ENCODE results near the gene PLK2. TPM values are rescaled to one million over a fixed set of nuclear protein-coding genes. Genes with fewer than 3 reads are reported as not detected.

PLK2 gene
- polyA plus RNA-seq, 3 donors, result 3.4 to 17.0 (median 4.5) TPM

- Histone ChIP-seq H3K9ac (ENCODE audit: insufficient read depth, low read length, poor library complexity, severe bottlenecking) (no peak overlapping the region), H4K20me1 (ENCODE audit: insufficient read depth, low read length) (no peaks in the 10 kb centered on the region), H3K27me3 (ENCODE audit: control insufficient read depth in 2 of 2, insufficient read depth in 2 of 2, low read length in 2 of 2) (no peaks in the 10 kb centered on the region), H3K4me2 (replicated peaks; ENCODE audit: extremely low read depth, low read length, poor library complexity, severe bottlenecking) (no peak overlapping the region), H3K9me3 (replicated peaks in 1 of 2; ENCODE audit: control insufficient read depth in 1 of 2, insufficient read depth in 1 of 2, low read length in 2 of 2) (no peaks in the 10 kb centered on the region), H2AFZ (ENCODE audit: insufficient read depth, low read depth, low read length, poor library complexity, severe bottlenecking) (no peak overlapping the region), H3K4me3 (replicated peaks in 1 of 3; ENCODE audit: low read depth in 2 of 3, low read length in 3 of 3) (no peak overlapping the region), H3K4me1 (ENCODE audit: control insufficient read depth in 1 of 2, insufficient read depth in 2 of 2, low read length in 2 of 2) (peaks cover 0 to 11% of the 10 kb centered on the region in 2 donors), H3K79me2 (ENCODE audit: insufficient read depth, low read length) (no peaks in the 10 kb centered on the region), H3K27ac (ENCODE audit: low read depth in 1 of 2, low read length in 2 of 2) (no peak overlapping the region), H3K36me3 (replicated peaks in 1 of 2; ENCODE audit: control insufficient read depth in 1 of 2, insufficient read depth in 2 of 2, low read length in 2 of 2) (peaks cover 0 to 10% of the 10 kb centered on the region in 2 donors)
- H3K27ac Mint-ChIP-seq, result no peak overlapping the region
- peaks cover 7% of the 10 kb centered on the region for H3K4me1 Mint-ChIP-seq
- no peaks in the 10 kb centered on the region for H3K9me3 Mint-ChIP-seq
- no peak for DNase-seq
- TF ChIP-seq, protein P1, sequence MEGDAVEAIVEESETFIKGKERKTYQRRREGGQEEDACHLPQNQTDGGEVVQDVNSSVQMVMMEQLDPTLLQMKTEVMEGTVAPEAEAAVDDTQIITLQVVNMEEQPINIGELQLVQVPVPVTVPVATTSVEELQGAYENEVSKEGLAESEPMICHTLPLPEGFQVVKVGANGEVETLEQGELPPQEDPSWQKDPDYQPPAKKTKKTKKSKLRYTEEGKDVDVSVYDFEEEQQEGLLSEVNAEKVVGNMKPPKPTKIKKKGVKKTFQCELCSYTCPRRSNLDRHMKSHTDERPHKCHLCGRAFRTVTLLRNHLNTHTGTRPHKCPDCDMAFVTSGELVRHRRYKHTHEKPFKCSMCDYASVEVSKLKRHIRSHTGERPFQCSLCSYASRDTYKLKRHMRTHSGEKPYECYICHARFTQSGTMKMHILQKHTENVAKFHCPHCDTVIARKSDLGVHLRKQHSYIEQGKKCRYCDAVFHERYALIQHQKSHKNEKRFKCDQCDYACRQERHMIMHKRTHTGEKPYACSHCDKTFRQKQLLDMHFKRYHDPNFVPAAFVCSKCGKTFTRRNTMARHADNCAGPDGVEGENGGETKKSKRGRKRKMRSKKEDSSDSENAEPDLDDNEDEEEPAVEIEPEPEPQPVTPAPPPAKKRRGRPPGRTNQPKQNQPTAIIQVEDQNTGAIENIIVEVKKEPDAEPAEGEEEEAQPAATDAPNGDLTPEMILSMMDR (IDR thresholded peaks at IDR 0.05), result no peak
- WGBS (ENCODE audit: insufficient coverage), result 81% methylated on average over 2 of the region's 3 CpGs
- peaks cover 10 to 16% of the 10 kb centered on the region in 2 donors for H3K36me3 Mint-ChIP-seq
- no peak overlapping the region for H3K4me3 Mint-ChIP-seq
- intact Hi-C loops (cut with micrococcal nuclease), result no loop called here
- H3K27me3 Mint-ChIP-seq (ENCODE audit: low read depth in 3 of 3), result peaks cover 0 to 2% (median 2%) of the 10 kb centered on the region in 3 donors
These were observed 7.2 kb downstream of the PLK2 start for GRCh38 chr5:58452566-58453258.

- Histone ChIP-seq H3K27ac (ENCODE audit: low read depth in 1 of 2, low read length in 2 of 2) (no peak overlapping the region), H2AFZ (ENCODE audit: insufficient read depth, low read depth, low read length, poor library complexity, severe bottlenecking) (no peak overlapping the region), H3K9ac (ENCODE audit: insufficient read depth, low read length, poor library complexity, severe bottlenecking) (no peak overlapping the region), H3K9me3 (replicated peaks in 1 of 2; ENCODE audit: control insufficient read depth in 1 of 2, insufficient read depth in 1 of 2, low read length in 2 of 2) (no peaks in the 10 kb centered on the region), H3K4me3 (replicated peaks in 1 of 3; ENCODE audit: low read depth in 2 of 3, low read length in 3 of 3) (no peak overlapping the region), H3K79me2 (ENCODE audit: insufficient read depth, low read length) (no peaks in the 10 kb centered on the region), H3K36me3 (replicated peaks in 1 of 2; ENCODE audit: control insufficient read depth in 1 of 2, insufficient read depth in 2 of 2, low read length in 2 of 2) (peaks cover 0 to 10% of the 10 kb centered on the region in 2 donors), H3K27me3 (ENCODE audit: control insufficient read depth in 2 of 2, insufficient read depth in 2 of 2, low read length in 2 of 2) (no peaks in the 10 kb centered on the region), H3K4me2 (replicated peaks; ENCODE audit: extremely low read depth, low read length, poor library complexity, severe bottlenecking) (no peak overlapping the region), H4K20me1 (ENCODE audit: insufficient read depth, low read length) (no peaks in the 10 kb centered on the region), H3K4me1 (ENCODE audit: control insufficient read depth in 1 of 2, insufficient read depth in 2 of 2, low read length in 2 of 2) (peaks cover 0 to 11% of the 10 kb centered on the region in 2 donors)
- H3K27me3 Mint-ChIP-seq (ENCODE audit: low read depth in 3 of 3), result peaks cover 0 to 2% (median 2%) of the 10 kb centered on the region in 3 donors
- H3K4me1 Mint-ChIP-seq, result peaks cover 7% of the 10 kb centered on the region
- DNase-seq, result no peak
- H3K4me3 Mint-ChIP-seq, result no peak overlapping the region
- TF ChIP-seq, protein P1 (IDR thresholded peaks at IDR 0.05), result no peak
- peaks cover 10 to 16% of the 10 kb centered on the region in 2 donors for H3K36me3 Mint-ChIP-seq
- over 99% methylated on average over 7 of the region's 8 CpGs for whole genome bisulfite sequencing (ENCODE audit: insufficient coverage)
- H3K27ac Mint-ChIP-seq, result no peak overlapping the region
- H3K9me3 Mint-ChIP-seq, result no peaks in the 10 kb centered on the region
- intact Hi-C loops (cut with micrococcal nuclease), result no loop called here
These were observed 7.9 kb downstream of the PLK2 start for GRCh38 chr5:58451732-58452565.

Measured in CD14-positive monocyte (primary cell).